Measurements from ENCODE around the gene MYH7B.

DNA sequence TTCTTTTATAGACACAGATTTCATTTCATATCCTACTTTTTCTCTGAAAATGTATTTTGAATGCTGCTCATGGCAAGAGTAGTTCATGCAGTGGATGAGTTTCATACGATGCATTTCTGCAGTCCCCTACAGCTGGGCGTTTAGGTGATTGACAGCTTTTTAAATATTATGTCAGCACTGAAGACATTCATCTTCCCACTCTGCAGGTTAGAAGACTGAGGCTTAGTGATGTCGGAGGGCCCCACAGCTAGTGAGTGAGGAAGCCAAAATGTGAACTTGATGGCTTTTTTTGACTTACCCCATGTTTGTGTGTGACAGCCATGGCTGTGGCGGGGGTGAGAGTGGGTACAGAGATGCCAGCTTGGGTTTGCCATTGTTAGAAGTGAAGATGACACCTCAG lies 33.5 kb downstream of the MYH7B start:
- TF ChIP-seq, protein P1, sequence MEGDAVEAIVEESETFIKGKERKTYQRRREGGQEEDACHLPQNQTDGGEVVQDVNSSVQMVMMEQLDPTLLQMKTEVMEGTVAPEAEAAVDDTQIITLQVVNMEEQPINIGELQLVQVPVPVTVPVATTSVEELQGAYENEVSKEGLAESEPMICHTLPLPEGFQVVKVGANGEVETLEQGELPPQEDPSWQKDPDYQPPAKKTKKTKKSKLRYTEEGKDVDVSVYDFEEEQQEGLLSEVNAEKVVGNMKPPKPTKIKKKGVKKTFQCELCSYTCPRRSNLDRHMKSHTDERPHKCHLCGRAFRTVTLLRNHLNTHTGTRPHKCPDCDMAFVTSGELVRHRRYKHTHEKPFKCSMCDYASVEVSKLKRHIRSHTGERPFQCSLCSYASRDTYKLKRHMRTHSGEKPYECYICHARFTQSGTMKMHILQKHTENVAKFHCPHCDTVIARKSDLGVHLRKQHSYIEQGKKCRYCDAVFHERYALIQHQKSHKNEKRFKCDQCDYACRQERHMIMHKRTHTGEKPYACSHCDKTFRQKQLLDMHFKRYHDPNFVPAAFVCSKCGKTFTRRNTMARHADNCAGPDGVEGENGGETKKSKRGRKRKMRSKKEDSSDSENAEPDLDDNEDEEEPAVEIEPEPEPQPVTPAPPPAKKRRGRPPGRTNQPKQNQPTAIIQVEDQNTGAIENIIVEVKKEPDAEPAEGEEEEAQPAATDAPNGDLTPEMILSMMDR (conservative IDR thresholded peaks at IDR 0.05; ENCODE audit: low read depth in 2 of 2): no peak
- TF ChIP-seq, protein P2, sequence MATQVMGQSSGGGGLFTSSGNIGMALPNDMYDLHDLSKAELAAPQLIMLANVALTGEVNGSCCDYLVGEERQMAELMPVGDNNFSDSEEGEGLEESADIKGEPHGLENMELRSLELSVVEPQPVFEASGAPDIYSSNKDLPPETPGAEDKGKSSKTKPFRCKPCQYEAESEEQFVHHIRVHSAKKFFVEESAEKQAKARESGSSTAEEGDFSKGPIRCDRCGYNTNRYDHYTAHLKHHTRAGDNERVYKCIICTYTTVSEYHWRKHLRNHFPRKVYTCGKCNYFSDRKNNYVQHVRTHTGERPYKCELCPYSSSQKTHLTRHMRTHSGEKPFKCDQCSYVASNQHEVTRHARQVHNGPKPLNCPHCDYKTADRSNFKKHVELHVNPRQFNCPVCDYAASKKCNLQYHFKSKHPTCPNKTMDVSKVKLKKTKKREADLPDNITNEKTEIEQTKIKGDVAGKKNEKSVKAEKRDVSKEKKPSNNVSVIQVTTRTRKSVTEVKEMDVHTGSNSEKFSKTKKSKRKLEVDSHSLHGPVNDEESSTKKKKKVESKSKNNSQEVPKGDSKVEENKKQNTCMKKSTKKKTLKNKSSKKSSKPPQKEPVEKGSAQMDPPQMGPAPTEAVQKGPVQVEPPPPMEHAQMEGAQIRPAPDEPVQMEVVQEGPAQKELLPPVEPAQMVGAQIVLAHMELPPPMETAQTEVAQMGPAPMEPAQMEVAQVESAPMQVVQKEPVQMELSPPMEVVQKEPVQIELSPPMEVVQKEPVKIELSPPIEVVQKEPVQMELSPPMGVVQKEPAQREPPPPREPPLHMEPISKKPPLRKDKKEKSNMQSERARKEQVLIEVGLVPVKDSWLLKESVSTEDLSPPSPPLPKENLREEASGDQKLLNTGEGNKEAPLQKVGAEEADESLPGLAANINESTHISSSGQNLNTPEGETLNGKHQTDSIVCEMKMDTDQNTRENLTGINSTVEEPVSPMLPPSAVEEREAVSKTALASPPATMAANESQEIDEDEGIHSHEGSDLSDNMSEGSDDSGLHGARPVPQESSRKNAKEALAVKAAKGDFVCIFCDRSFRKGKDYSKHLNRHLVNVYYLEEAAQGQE (IDR thresholded peaks at IDR 0.05; ENCODE audit: unreplicated experiment): no peak
- TF ChIP-seq EZH2 (IDR thresholded peaks at IDR 0.05; ENCODE audit: low read depth, unreplicated experiment): no peak
- TF ChIP-seq EZH2phosphoT487 (IDR thresholded peaks at IDR 0.05; ENCODE audit: unreplicated experiment): no peak
- no peak for TF ChIP-seq POLR2AphosphoS5 (IDR thresholded peaks at IDR 0.05; ENCODE audit: low read depth)
- no peak for TF ChIP-seq NANOG (IDR thresholded peaks at IDR 0.05; ENCODE audit: borderline replicate concordance)
- TF ChIP-seq CREB1 (CRISPR knock-in tag; IDR thresholded peaks at IDR 0.05; ENCODE audit: low read depth): no peak
- TF ChIP-seq ZNF114 (CRISPR knock-in tag; IDR thresholded peaks at IDR 0.05): no peak
- no peak for TF ChIP-seq STAT1 (IDR thresholded peaks at IDR 0.05; ENCODE audit: unreplicated experiment)
- no peak for TF ChIP-seq JUNB (IDR thresholded peaks at IDR 0.05; ENCODE audit: unreplicated experiment)
- TF ChIP-seq, protein P3, sequence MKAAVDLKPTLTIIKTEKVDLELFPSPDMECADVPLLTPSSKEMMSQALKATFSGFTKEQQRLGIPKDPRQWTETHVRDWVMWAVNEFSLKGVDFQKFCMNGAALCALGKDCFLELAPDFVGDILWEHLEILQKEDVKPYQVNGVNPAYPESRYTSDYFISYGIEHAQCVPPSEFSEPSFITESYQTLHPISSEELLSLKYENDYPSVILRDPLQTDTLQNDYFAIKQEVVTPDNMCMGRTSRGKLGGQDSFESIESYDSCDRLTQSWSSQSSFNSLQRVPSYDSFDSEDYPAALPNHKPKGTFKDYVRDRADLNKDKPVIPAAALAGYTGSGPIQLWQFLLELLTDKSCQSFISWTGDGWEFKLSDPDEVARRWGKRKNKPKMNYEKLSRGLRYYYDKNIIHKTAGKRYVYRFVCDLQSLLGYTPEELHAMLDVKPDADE (IDR thresholded peaks at IDR 0.05): no peak
- TF ChIP-seq ZNF331 (CRISPR knock-in tag; IDR thresholded peaks at IDR 0.05; ENCODE audit: low read depth): no peak
- TF ChIP-seq, protein P4, sequence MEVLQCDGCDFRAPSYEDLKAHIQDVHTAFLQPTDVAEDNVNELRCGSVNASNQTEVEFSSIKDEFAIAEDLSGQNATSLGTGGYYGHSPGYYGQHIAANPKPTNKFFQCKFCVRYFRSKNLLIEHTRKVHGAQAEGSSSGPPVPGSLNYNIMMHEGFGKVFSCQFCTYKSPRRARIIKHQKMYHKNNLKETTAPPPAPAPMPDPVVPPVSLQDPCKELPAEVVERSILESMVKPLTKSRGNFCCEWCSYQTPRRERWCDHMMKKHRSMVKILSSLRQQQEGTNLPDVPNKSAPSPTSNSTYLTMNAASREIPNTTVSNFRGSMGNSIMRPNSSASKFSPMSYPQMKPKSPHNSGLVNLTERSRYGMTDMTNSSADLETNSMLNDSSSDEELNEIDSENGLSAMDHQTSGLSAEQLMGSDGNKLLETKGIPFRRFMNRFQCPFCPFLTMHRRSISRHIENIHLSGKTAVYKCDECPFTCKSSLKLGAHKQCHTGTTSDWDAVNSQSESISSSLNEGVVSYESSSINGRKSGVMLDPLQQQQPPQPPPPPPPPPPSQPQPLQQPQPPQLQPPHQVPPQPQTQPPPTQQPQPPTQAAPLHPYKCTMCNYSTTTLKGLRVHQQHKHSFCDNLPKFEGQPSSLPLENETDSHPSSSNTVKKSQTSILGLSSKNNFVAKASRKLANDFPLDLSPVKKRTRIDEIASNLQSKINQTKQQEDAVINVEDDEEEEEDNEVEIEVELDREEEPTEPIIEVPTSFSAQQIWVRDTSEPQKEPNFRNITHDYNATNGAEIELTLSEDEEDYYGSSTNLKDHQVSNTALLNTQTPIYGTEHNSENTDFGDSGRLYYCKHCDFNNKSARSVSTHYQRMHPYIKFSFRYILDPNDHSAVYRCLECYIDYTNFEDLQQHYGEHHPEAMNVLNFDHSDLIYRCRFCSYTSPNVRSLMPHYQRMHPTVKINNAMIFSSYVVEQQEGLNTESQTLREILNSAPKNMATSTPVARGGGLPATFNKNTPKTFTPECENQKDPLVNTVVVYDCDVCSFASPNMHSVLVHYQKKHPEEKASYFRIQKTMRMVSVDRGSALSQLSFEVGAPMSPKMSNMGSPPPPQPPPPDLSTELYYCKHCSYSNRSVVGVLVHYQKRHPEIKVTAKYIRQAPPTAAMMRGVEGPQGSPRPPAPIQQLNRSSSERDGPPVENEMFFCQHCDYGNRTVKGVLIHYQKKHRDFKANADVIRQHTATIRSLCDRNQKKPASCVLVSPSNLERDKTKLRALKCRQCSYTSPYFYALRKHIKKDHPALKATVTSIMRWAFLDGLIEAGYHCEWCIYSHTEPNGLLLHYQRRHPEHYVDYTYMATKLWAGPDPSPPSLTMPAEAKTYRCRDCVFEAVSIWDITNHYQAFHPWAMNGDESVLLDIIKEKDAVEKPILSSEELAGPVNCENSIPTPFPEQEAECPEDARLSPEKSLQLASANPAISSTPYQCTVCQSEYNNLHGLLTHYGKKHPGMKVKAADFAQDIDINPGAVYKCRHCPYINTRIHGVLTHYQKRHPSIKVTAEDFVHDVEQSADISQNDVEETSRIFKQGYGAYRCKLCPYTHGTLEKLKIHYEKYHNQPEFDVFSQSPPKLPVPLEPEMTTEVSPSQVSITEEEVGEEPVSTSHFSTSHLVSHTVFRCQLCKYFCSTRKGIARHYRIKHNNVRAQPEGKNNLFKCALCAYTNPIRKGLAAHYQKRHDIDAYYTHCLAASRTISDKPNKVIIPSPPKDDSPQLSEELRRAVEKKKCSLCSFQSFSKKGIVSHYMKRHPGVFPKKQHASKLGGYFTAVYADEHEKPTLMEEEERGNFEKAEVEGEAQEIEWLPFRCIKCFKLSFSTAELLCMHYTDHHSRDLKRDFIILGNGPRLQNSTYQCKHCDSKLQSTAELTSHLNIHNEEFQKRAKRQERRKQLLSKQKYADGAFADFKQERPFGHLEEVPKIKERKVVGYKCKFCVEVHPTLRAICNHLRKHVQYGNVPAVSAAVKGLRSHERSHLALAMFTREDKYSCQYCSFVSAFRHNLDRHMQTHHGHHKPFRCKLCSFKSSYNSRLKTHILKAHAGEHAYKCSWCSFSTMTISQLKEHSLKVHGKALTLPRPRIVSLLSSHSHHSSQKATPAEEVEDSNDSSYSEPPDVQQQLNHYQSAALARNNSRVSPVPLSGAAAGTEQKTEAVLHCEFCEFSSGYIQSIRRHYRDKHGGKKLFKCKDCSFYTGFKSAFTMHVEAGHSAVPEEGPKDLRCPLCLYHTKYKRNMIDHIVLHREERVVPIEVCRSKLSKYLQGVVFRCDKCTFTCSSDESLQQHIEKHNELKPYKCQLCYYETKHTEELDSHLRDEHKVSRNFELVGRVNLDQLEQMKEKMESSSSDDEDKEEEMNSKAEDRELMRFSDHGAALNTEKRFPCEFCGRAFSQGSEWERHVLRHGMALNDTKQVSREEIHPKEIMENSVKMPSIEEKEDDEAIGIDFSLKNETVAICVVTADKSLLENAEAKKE (CRISPR knock-in tag; IDR thresholded peaks at IDR 0.05): no peak

All from GM23338 (cell line).